NCI-H69 (cell line): ENCODE measurements around the gene GSN.

Source experiments
- DNase-seq: peaks from one replicate; lab custom pipeline; 2025; lab: John Stamatoyannopoulos, UW

Gene GSN

GRCh38 chr9:121373011-121373729 is 105.2 kb downstream of the GSN start:
- DNase-seq: no peak

- DNase-seq: peak; percentile 7
Observed at GRCh38 chr9:121376214-121376830, 108.4 kb downstream of the GSN start.

- no peak for DNase-seq
Observed at GRCh38 chr9:121380846-121381245, 112.9 kb downstream of the GSN start.
